Activated CD4-positive, alpha-beta memory T cell treated with anti-CD3 and anti-CD28 coated beads for 36 hours (primary cell): ENCODE results near the gene GOSR2. TPM values are rescaled to one million over a fixed set of nuclear protein-coding genes. Genes with fewer than 3 reads are reported as not detected.

ENCODE experiments used
- CTCF ChIA-PET: fragments of 350-600 bp; sonication (Branson Sonifier 250); formaldehyde crosslinking; loops from one replicate; lab custom pipeline; 2021; ENCODE audit warnings: antibody characterized with exemption, inconsistent platforms; lab: Charles Lee
- POLR2A ChIA-PET: fragments of 350-600 bp; sonication (Branson Sonifier 250); formaldehyde crosslinking; loops from one replicate; lab custom pipeline; 2021; ENCODE audit warnings: antibody characterized with exemption; lab: Charles Lee
- DNase-seq: peaks from one replicate; pipeline ENCODE4 v3.0.0-alpha.2; 2020
- H3K27ac Mint-ChIP-seq: one replicate; pipeline ENCODE4 v1.8.0; 2021; ENCODE audit warnings: mixed read lengths
- H3K27me3 Mint-ChIP-seq: one replicate; pipeline ENCODE4 v1.8.0; 2021; ENCODE audit warnings: mixed read lengths
- H3K36me3 Mint-ChIP-seq: one replicate; pipeline ENCODE4 v1.8.0; 2021; ENCODE audit warnings: mixed read lengths
- H3K4me1 Mint-ChIP-seq: one replicate; pipeline ENCODE4 v1.8.0; 2021; ENCODE audit warnings: low read depth, mixed read lengths
- H3K4me3 Mint-ChIP-seq: one replicate; pipeline ENCODE4 v1.8.0; 2021; ENCODE audit warnings: mild to moderate bottlenecking, mixed read lengths
- H3K9me3 Mint-ChIP-seq: one replicate; pipeline ENCODE4 v1.8.0; 2021; ENCODE audit warnings: mixed read lengths
- intact Hi-C: fragments of 100-400 bp; cut with micrococcal nuclease; formaldehyde crosslinking; loops from one replicate; pipeline ENCODE4 v1.15.1; 2023
- total RNA-seq, 2 experiments: library from RNA; stranded (reverse); gene quantifications; one replicate each; pipeline ENCODE4 v1.2.3, GENCODE V29; 2021

The GOSR2 gene
- 10 to 100 TPM; 40.1 to 40.8 TPM for total RNA-seq

DNA sequence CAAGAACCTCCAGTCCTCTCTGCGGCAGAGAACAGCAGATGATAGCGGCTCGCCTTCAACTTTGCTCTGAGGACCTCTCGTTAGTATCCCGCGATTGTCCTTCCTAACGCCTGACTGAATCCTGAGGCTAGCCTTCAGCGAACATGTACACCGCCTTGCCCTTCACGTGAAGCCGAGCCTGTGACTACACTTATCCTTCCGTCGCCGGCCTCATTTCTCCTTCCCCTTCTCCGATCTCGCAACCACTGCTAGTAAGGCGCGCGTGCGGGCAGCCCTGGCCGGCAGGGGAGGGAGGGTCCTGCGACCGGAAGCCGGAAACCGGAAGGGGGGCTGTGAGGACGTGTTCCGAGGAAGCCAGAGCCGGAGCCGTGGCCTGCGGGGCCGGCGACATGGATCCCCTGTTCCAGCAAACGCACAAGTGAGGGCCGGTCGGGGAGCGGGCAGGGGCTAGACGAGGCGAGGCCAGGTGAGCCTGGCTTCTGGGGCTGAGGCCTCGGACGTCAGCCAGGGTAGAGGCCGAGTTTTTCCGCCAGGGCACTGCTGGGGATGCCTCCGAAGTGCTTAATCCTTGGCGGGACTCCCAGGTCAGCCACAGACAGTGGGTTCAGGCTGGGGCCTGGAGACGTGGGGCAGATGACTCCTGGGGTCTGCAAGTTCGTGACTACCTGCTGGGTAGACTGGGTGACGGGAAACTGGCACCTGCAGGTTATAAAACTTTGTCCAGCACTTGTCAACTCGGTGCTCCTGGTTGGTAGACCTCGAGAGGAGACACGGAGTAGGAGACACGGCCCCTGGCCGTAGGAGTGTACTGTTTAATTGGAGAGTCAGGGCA lies at the start of gene GOSR2:
Gene GOSR2, plus strand, starts transcription at position 357 of the 832 bp plus-strand sequence. Its CDS starts 33 bp downstream, at position 390.
- POLR2A ChIA-PET, result no interaction called here
- peak within 1 kb of the TSS; percentile 99 for H3K27ac Mint-ChIP-seq
- H3K36me3 Mint-ChIP-seq, result peaks cover 3% of the 10 kb centered on the region
- no peaks in the 10 kb centered on the region for H3K27me3 Mint-ChIP-seq
- no peaks in the 10 kb centered on the region for H3K9me3 Mint-ChIP-seq
- peak within 1 kb of the TSS; percentile 81 for H3K4me3 Mint-ChIP-seq
- CTCF ChIA-PET, result no interaction called here
- DNase-seq, result peak; percentile 93
- H3K4me1 Mint-ChIP-seq, result peaks cover 51% of the 10 kb centered on the region
- intact Hi-C loops, result loop anchor here (5.0 kb wide), 1 partner anchor 144 kb away; no protein-coding TSS in a partner anchor

GRCh38 chr17:46873941-46874645 lies 48.9 kb upstream of the GOSR2 start:
- H3K4me3 Mint-ChIP-seq, result no peak overlapping the region
- H3K9me3 Mint-ChIP-seq, result no peaks in the 10 kb centered on the region
- ChIA-PET POLR2A (no interaction called here), CTCF (no interaction called here)
- DNase-seq, result no peak
- H3K36me3 Mint-ChIP-seq, result no peaks in the 10 kb centered on the region
- no peaks in the 10 kb centered on the region for H3K27me3 Mint-ChIP-seq
- H3K4me1 Mint-ChIP-seq, result peaks cover 2% of the 10 kb centered on the region
- no peak overlapping the region for H3K27ac Mint-ChIP-seq
- intact Hi-C loops, result no loop called here

DNA sequence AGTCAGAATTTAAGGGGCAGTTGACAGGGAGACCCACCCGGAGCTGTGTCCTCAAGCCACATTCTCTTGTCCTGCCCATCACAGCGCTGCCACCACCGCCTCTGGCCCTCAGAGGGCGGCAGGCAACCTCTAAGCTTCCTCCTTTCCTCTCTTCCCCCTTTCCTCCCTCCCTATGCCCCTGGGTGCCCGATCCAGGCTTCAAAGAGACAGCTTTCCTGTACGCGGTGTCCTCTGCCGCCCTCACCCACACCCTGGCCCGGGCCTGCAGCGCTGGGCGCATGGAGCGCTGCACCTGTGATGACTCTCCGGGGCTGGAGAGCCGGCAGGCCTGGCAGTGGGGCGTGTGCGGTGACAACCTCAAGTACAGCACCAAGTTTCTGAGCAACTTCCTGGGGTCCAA lies 48.1 kb upstream of the GOSR2 start:
- Mint-ChIP-seq H3K27me3 (no peaks in the 10 kb centered on the region), H3K4me3 (no peak overlapping the region), H3K36me3 (no peaks in the 10 kb centered on the region), H3K9me3 (no peaks in the 10 kb centered on the region), H3K27ac (no peak overlapping the region), H3K4me1 (peaks cover 2% of the 10 kb centered on the region)
- DNase-seq, result no peak
- ChIA-PET POLR2A (no interaction called here), CTCF (no interaction called here)
- intact Hi-C loops, result no loop called here

GRCh38 chr17:46875849-46876352 lies 47.1 kb upstream of the GOSR2 start:
- H3K27ac Mint-ChIP-seq, result no peak overlapping the region
- POLR2A ChIA-PET, result no interaction called here
- DNase-seq, result no peak
- intact Hi-C loops, result no loop called here
- no peaks in the 10 kb centered on the region for H3K36me3 Mint-ChIP-seq
- H3K27me3 Mint-ChIP-seq, result no peaks in the 10 kb centered on the region
- H3K4me1 Mint-ChIP-seq, result peaks cover 2% of the 10 kb centered on the region
- CTCF ChIA-PET, result no interaction called here
- no peaks in the 10 kb centered on the region for H3K9me3 Mint-ChIP-seq
- no peak overlapping the region for H3K4me3 Mint-ChIP-seq

DNA sequence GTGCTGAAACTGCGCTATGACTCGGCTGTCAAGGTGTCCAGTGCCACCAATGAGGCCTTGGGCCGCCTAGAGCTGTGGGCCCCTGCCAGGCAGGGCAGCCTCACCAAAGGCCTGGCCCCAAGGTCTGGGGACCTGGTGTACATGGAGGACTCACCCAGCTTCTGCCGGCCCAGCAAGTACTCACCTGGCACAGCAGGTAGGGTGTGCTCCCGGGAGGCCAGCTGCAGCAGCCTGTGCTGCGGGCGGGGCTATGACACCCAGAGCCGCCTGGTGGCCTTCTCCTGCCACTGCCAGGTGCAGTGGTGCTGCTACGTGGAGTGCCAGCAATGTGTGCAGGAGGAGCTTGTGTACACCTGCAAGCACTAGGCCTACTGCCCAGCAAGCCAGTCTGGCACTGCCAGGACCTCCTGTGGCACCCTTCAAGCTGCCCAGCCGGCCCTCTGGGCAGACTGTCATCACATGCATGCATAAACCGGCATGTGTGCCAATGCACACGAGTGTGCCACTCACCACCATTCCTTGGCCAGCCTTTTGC lies 46.5 kb upstream of the GOSR2 start:
- H3K4me3 Mint-ChIP-seq, result no peak overlapping the region
- H3K4me1 Mint-ChIP-seq, result peaks cover 2% of the 10 kb centered on the region
- no peak overlapping the region for H3K27ac Mint-ChIP-seq
- no peaks in the 10 kb centered on the region for H3K27me3 Mint-ChIP-seq
- no peak for DNase-seq
- CTCF ChIA-PET, result no interaction called here
- POLR2A ChIA-PET, result no interaction called here
- no peaks in the 10 kb centered on the region for H3K9me3 Mint-ChIP-seq
- no peaks in the 10 kb centered on the region for H3K36me3 Mint-ChIP-seq
- intact Hi-C loops, result no loop called here

DNA sequence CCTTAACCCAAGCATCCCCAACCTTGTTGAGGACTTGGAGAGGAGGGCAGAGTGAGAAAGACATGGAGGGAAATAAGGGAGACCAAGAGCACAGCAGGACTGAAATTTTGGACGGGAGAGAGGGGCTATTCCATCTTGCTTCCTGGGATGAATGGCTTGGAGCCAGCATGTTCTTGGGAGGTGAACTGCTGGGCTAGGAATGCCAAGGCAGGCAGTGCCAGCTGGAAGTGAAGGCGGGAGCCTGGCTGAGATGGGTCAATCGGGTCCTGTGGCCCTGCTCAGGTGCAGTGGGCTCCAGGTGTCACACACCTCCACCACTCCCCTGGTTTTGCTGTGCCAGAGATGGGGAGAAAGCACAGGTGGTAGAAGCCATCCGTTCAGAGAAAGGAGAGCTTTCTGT lies 46.0 kb upstream of the GOSR2 start:
- Mint-ChIP-seq H3K27ac (no peak overlapping the region), H3K4me1 (peaks cover 2% of the 10 kb centered on the region), H3K36me3 (no peaks in the 10 kb centered on the region), H3K27me3 (no peaks in the 10 kb centered on the region), H3K4me3 (no peak overlapping the region), H3K9me3 (no peaks in the 10 kb centered on the region)
- intact Hi-C loops, result no loop called here
- no peak for DNase-seq
- ChIA-PET POLR2A (no interaction called here), CTCF (interaction anchor here (0.8 kb wide), 1 partner anchor 35 kb away, joined by 3 read pairs; no protein-coding TSS in a partner anchor)

DNA sequence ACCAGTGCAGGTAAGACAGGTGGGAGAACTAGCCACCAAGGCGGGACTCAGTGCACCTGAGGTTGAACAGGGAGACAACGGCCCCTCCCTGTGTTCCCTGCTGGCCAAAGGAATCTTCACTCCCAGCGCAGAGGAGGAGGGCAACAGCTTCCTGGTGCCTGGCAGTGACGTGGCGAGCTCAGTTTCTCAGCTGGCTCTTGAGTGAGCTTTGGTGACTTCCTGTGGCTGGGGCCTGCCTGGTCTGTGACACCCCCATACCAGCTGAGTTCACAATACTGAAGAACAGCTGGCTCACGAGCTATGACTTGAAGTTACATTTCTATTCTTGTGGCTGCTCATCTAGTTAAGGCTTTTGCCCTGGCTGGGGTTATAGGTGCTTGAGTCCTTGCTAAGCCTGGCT lies 45.5 kb upstream of the GOSR2 start:
- no peaks in the 10 kb centered on the region for H3K27me3 Mint-ChIP-seq
- ChIA-PET CTCF (interaction anchor here (0.8 kb wide), 1 partner anchor 35 kb away, joined by 3 read pairs; no protein-coding TSS in a partner anchor), POLR2A (no interaction called here)
- H3K4me3 Mint-ChIP-seq, result no peak overlapping the region
- peaks cover 2% of the 10 kb centered on the region for H3K4me1 Mint-ChIP-seq
- H3K27ac Mint-ChIP-seq, result no peak overlapping the region
- intact Hi-C loops, result no loop called here
- peak; percentile 21 for DNase-seq
- no peaks in the 10 kb centered on the region for H3K36me3 Mint-ChIP-seq
- no peaks in the 10 kb centered on the region for H3K9me3 Mint-ChIP-seq

GRCh38 chr17:46878055-46878454 lies 44.9 kb upstream of the GOSR2 start:
- intact Hi-C loops, result no loop called here
- Mint-ChIP-seq H3K27me3 (no peaks in the 10 kb centered on the region), H3K4me3 (no peak overlapping the region), H3K36me3 (no peaks in the 10 kb centered on the region), H3K27ac (no peak overlapping the region), H3K4me1 (peaks cover 2% of the 10 kb centered on the region), H3K9me3 (no peaks in the 10 kb centered on the region)
- no peak for DNase-seq
- CTCF ChIA-PET, result interaction anchor here (0.8 kb wide), 1 partner anchor 36 kb away, joined by 3 read pairs; no protein-coding TSS in a partner anchor
- POLR2A ChIA-PET, result no interaction called here

GRCh38 chr17:46879101-46879500 lies 43.9 kb upstream of the GOSR2 start:
- intact Hi-C loops, result no loop called here
- DNase-seq, result no peak
- H3K9me3 Mint-ChIP-seq, result no peaks in the 10 kb centered on the region
- H3K4me1 Mint-ChIP-seq, result peaks cover 2% of the 10 kb centered on the region
- H3K36me3 Mint-ChIP-seq, result no peaks in the 10 kb centered on the region
- ChIA-PET CTCF (interaction anchor here (0.6 kb wide), 1 partner anchor 53 kb away, joined by 3 read pairs; no protein-coding TSS in a partner anchor), POLR2A (no interaction called here)
- no peaks in the 10 kb centered on the region for H3K27me3 Mint-ChIP-seq
- H3K4me3 Mint-ChIP-seq, result no peak overlapping the region
- H3K27ac Mint-ChIP-seq, result no peak overlapping the region

- DNase-seq, result no peak
- H3K4me3 Mint-ChIP-seq, result no peak overlapping the region
- no peaks in the 10 kb centered on the region for H3K27me3 Mint-ChIP-seq
- no peaks in the 10 kb centered on the region for H3K9me3 Mint-ChIP-seq
- no peaks in the 10 kb centered on the region for H3K36me3 Mint-ChIP-seq
- CTCF ChIA-PET, result no interaction called here
- intact Hi-C loops, result no loop called here
- H3K27ac Mint-ChIP-seq, result no peak overlapping the region
- peaks cover 2% of the 10 kb centered on the region for H3K4me1 Mint-ChIP-seq
- POLR2A ChIA-PET, result no interaction called here
Measured at GRCh38 chr17:46881015-46881414, 41.9 kb upstream of the GOSR2 start.

DNA sequence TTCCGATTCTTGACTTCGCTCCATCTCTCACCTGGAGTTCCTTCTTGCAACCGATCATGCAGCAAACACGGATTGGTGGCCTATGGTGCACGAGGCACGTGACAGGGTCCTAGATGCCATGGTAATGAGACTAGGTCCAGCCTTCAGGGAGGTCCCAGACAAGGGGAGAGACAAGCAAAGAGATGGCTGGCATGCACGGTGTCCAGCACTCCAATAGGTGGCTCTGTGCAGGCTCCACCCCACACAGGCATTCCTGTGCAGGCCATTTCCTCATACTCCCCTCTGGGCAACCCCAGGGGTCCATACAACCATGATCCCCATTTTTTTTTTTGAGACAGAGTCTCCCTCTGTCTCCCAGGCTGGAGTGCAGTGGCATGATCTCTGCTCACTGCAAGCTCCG lies 40.3 kb upstream of the GOSR2 start:
- Mint-ChIP-seq H3K27me3 (no peaks in the 10 kb centered on the region), H3K4me1 (peaks cover under 1% of the 10 kb centered on the region), H3K9me3 (no peaks in the 10 kb centered on the region), H3K27ac (no peak overlapping the region), H3K4me3 (no peak overlapping the region), H3K36me3 (no peaks in the 10 kb centered on the region)
- POLR2A ChIA-PET, result no interaction called here
- CTCF ChIA-PET, result no interaction called here
- intact Hi-C loops, result no loop called here
- no peak for DNase-seq

DNA sequence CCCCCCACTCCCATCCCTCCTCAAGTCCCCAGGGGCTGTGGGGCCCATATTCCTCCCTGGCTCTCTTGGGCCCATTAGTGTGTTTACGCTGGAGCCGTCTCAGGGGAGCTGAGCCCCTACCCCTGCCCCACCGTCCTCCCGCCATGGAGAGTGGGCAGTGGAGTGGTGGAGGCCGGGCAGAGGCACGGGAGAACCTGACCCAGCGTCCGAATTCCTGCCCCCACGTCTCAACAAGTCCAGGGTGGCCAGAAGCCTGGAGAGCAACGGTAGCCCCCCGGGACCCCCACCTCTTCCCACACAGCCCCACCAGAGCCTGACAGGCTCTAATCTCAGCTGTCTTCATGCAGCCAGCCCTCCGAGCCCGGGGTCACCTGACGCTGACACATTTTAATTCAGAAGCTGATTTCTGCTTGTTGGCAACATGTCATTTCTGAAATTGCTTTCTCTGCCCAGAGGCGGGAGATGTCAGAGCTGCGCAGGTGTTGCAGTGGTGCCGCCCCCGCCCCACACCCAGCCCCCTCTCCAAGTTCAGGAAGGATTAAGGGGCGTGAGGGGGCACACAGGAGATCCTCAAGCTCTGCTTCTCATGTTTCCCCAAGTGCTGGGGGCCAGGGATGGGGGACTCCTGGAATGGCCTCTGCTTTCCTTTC lies 39.0 kb upstream of the GOSR2 start:
- Mint-ChIP-seq H3K4me1 (no peaks in the 10 kb centered on the region), H3K4me3 (no peak overlapping the region), H3K27me3 (no peaks in the 10 kb centered on the region), H3K36me3 (no peaks in the 10 kb centered on the region), H3K9me3 (no peaks in the 10 kb centered on the region), H3K27ac (no peak overlapping the region)
- intact Hi-C loops, result no loop called here
- no peak for DNase-seq
- ChIA-PET POLR2A (no interaction called here), CTCF (interaction anchor here (0.6 kb wide), 1 partner anchor 41 kb away, joined by 4 read pairs; no protein-coding TSS in a partner anchor)
